HCT116 (cell line): ENCODE measurements around the gene MAPK4. TPM values are rescaled to one million over a fixed set of nuclear protein-coding genes. Genes with fewer than 3 reads are reported as not detected.

ENCODE experiments used
- ATAC-seq: fragments of 200-7000 bp; cut with Tn5 transposase; 2 replicates; pipeline ENCODE4 v1.9.1; 2020; ENCODE audit warnings: mild to moderate bottlenecking, moderate library complexity
- BruUV-seq: library from RNA; stranded (reverse); fragments of 400-500 nt; replicated peaks from 2 replicates; lab custom pipeline; 2021; lab: Mats Ljungman, UMichigan
- CTCF ChIA-PET: fragments of 300-600 bp; sonication (Branson Sonifier 250); formaldehyde crosslinking; loops from one replicate; lab custom pipeline; 2021; ENCODE audit warnings: antibody characterized with exemption; lab: Charles Lee
- POLR2A ChIA-PET: fragments of 300-600, 350-600 bp; sonication (Branson Sonifier 250); formaldehyde crosslinking; loops from one replicate; lab custom pipeline; 2021; ENCODE audit warnings: antibody characterized with exemption; lab: Charles Lee
- RAD21 ChIA-PET, 2 experiments: fragments of 300-600 bp; sonication (Branson Sonifier 250); formaldehyde crosslinking; loops; one replicate each; lab custom pipeline; 2023; ENCODE audit warnings: low total read pairs in 2 of 2; ENCODE audit not compliant: uncharacterized antibody in 2 of 2, unreplicated experiment in 2 of 2, low non-redundant PET in 1 of 2; lab: Charles Lee
- DNase-seq: peaks from one replicate; pipeline ENCODE4 v3.0.0-alpha.2; 2010; ENCODE audit warnings: low read depth, low spot score
- H2AFZ ChIP-seq: fragments of 200-600 bp; shearing (Covaris generic), sonication (generic); 2 replicates; pipeline ENCODE4 v1.6.1; 2017; ENCODE audit warnings: low read depth, mixed run types, mixed read lengths, antibody characterized with exemption, low read length; ENCODE audit not compliant: poor library complexity, severe bottlenecking
- H3K27ac ChIP-seq: 2 replicates; pipeline ENCODE4 v1.5.1; 2012; ENCODE audit warnings: low read depth, low read length
- H3K27me3 ChIP-seq: fragments of 200-600 bp; sonication (generic); 2 replicates; pipeline ENCODE4 v1.6.1; 2016; ENCODE audit warnings: mixed run types, low read length, mixed read lengths; ENCODE audit not compliant: insufficient read depth
- H3K36me3 ChIP-seq, 2 experiments: fragments of 200-500 bp in 1 of 2; fragments of 200-600 bp in 1 of 2; sonication (Bioruptor generic) in 1 of 2; sonication (generic) in 1 of 2; 2 replicates each; pipeline versions ENCODE4 v1.5.1 to v1.6.1; 2014 to 2016; ENCODE audit warnings: low read length in 2 of 2, inconsistent platforms in 1 of 2, mixed read lengths in 1 of 2, mixed run types in 1 of 2; ENCODE audit not compliant: insufficient read depth in 2 of 2, control insufficient read depth in 1 of 2
- H3K4me1 ChIP-seq, 2 experiments: fragments of 200-600 bp in 1 of 2; sonication (generic) in 1 of 2; 2 replicates each; pipeline versions ENCODE4 v1.5.1 to v1.6.1; 2012 to 2017; ENCODE audit warnings: low read length in 2 of 2, inconsistent platforms in 1 of 2, mild to moderate bottlenecking in 1 of 2, mixed read lengths in 1 of 2, mixed run types in 1 of 2, moderate library complexity in 1 of 2; ENCODE audit not compliant: insufficient read depth in 2 of 2, control insufficient read depth in 1 of 2
- H3K4me2 ChIP-seq: fragments of 200-600 bp; sonication (generic); 2 replicates; pipeline ENCODE4 v1.6.1; 2017; ENCODE audit warnings: mixed run types, low read length, mixed read lengths
- H3K4me3 ChIP-seq, 2 experiments: fragments of 200-600 bp in 1 of 2; sonication (generic) in 1 of 2; replicated peaks in 1 of 2; 2 replicates each; pipeline ENCODE4 v1.5.1; 2011 to 2016; ENCODE audit warnings: low read length in 2 of 2, control low read depth in 1 of 2, low read depth in 1 of 2, mild to moderate bottlenecking in 1 of 2, mixed read lengths in 1 of 2, mixed run types in 1 of 2
- H3K79me2 ChIP-seq: fragments of 200-600 bp; sonication (generic); 2 replicates; pipeline ENCODE4 v1.6.1; 2017; ENCODE audit warnings: mild to moderate bottlenecking, mixed run types, low read length, moderate library complexity, mixed read lengths; ENCODE audit not compliant: insufficient read depth
- H3K9ac ChIP-seq: fragments of 200-600 bp; sonication (generic); 2 replicates; pipeline ENCODE4 v1.6.1; 2016; ENCODE audit warnings: low read length, mixed read lengths
- H3K9me2 ChIP-seq: fragments of 200-600 bp; sonication (generic), shearing (Covaris generic); 2 replicates; pipeline ENCODE4 v1.6.1; 2017; ENCODE audit warnings: mixed run types, mild to moderate bottlenecking, moderate library complexity; ENCODE audit not compliant: insufficient read depth
- H3K9me3 ChIP-seq, 2 experiments: fragments of 200-500 bp in 1 of 2; fragments of 200-600 bp in 1 of 2; sonication (Bioruptor generic) in 1 of 2; sonication (generic) in 1 of 2; 2 replicates each; pipeline ENCODE4 v1.6.1; 2014 to 2017; ENCODE audit warnings: low read length in 2 of 2, mixed read lengths in 2 of 2, inconsistent platforms in 1 of 2, low read depth in 1 of 2, mild to moderate bottlenecking in 1 of 2, mixed run types in 1 of 2, moderate library complexity in 1 of 2; ENCODE audit not compliant: control insufficient read depth in 1 of 2, insufficient read depth in 1 of 2
- H4K20me1 ChIP-seq: fragments of 200-600 bp; sonication (generic), shearing (Covaris generic); 2 replicates; pipeline ENCODE4 v1.6.1; 2017; ENCODE audit warnings: mixed run types, mild to moderate bottlenecking, moderate library complexity; ENCODE audit not compliant: insufficient read depth
- CEBPB ChIP-seq: IDR thresholded peaks from 2 replicates; pipeline ENCODE4 v1.6.1; 2012; ENCODE audit warnings: low read depth
- EZH2phosphoT487 ChIP-seq: fragments of 200-600 bp; IDR thresholded peaks from 2 replicates; pipeline ENCODE4 v1.6.1; 2018; ENCODE audit warnings: antibody characterized with exemption, borderline replicate concordance
- POLR2A ChIP-seq: IDR thresholded peaks from 2 replicates; pipeline ENCODE4 v1.7.0; 2011; ENCODE audit warnings: borderline replicate concordance; ENCODE audit not compliant: insufficient read depth, insufficient read length; ENCODE audit errors: extremely low read depth
- SP1 ChIP-seq: IDR thresholded peaks from 2 replicates; pipeline ENCODE4 v1.6.1; 2012; ENCODE audit warnings: low read depth
- TCF7L2 ChIP-seq: IDR thresholded peaks from 2 replicates; pipeline ENCODE4 v1.7.0; 2011; ENCODE audit warnings: borderline replicate concordance, inconsistent platforms; ENCODE audit not compliant: insufficient read depth, insufficient read length; ENCODE audit errors: extremely low read depth
- YY1 ChIP-seq: IDR thresholded peaks from 2 replicates; pipeline ENCODE4 v1.6.1; 2011; ENCODE audit warnings: low read length, low read depth, moderate library complexity, mild to moderate bottlenecking; ENCODE audit not compliant: insufficient replicate concordance; ENCODE audit errors: extremely low read depth
- intact Hi-C: fragments of 100-400 bp; cut with micrococcal nuclease; formaldehyde crosslinking; loops from 2 replicates; pipeline ENCODE4 v1.10.0; 2022
- total RNA-seq: library from RNA; stranded (reverse); gene quantifications from one replicate; pipeline ENCODE4 v1.2.1, GENCODE V29; 2021; ENCODE audit not compliant: unreplicated experiment
- TF ChIP-seq, protein P1 (sequence below): IDR thresholded peaks from 2 replicates; pipeline ENCODE4 v1.6.1; 2012; ENCODE audit warnings: low read depth

Gene MAPK4
- total RNA-seq, 1 experiment from 2014 or later = 0.89 TPM

DNA sequence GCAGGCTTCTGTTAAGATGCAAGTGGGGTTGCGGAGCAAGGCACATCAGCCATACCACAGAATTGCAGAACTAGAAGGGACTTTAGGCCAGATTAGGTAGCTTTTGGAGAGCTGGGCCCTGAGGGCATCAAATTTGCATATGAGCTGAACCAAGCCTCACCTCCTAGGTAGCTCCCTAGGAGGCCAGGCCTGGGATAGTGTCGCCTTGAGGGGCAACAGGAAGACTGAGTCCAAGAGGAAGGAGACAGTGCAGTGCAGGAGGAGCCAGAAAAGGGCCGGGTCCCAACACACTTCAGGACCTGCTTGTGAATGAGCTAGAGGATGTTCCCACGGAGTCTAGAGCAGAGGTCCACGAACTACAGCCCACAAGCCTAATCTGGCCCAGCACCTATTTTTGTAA is 98.7 kb downstream of the MAPK4 start:
- TF ChIP-seq TCF7L2 = no peak
- no peak for TF ChIP-seq EZH2phosphoT487
- TF ChIP-seq YY1 = no peak
- no peak for TF ChIP-seq POLR2A
- no peak for TF ChIP-seq SP1
- TF ChIP-seq, protein P1, sequence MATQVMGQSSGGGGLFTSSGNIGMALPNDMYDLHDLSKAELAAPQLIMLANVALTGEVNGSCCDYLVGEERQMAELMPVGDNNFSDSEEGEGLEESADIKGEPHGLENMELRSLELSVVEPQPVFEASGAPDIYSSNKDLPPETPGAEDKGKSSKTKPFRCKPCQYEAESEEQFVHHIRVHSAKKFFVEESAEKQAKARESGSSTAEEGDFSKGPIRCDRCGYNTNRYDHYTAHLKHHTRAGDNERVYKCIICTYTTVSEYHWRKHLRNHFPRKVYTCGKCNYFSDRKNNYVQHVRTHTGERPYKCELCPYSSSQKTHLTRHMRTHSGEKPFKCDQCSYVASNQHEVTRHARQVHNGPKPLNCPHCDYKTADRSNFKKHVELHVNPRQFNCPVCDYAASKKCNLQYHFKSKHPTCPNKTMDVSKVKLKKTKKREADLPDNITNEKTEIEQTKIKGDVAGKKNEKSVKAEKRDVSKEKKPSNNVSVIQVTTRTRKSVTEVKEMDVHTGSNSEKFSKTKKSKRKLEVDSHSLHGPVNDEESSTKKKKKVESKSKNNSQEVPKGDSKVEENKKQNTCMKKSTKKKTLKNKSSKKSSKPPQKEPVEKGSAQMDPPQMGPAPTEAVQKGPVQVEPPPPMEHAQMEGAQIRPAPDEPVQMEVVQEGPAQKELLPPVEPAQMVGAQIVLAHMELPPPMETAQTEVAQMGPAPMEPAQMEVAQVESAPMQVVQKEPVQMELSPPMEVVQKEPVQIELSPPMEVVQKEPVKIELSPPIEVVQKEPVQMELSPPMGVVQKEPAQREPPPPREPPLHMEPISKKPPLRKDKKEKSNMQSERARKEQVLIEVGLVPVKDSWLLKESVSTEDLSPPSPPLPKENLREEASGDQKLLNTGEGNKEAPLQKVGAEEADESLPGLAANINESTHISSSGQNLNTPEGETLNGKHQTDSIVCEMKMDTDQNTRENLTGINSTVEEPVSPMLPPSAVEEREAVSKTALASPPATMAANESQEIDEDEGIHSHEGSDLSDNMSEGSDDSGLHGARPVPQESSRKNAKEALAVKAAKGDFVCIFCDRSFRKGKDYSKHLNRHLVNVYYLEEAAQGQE = no peak
- no peak for TF ChIP-seq CEBPB
- ChIA-PET POLR2A (no interaction called here), CTCF (no interaction called here), RAD21 (no interaction called here)
- no peak overlapping the region for H3K4me2 ChIP-seq
- DNase-seq (no peak), ATAC-seq (no peak)
- H4K20me1 ChIP-seq = no peaks in the 10 kb centered on the region
- no peak overlapping the region for H2AFZ ChIP-seq
- H3K9ac ChIP-seq = no peak overlapping the region
- no peaks in the 10 kb centered on the region for H3K27me3 ChIP-seq
- H3K36me3 ChIP-seq = no peaks in the 10 kb centered on the region
- no peaks in the 10 kb centered on the region for H3K9me2 ChIP-seq
- intact Hi-C loops = no loop called here
- no peak overlapping the region for H3K4me3 ChIP-seq
- no peak overlapping the region for H3K27ac ChIP-seq
- no TSS peak for BruUV-seq
- peaks cover 0 to 5% of the 10 kb centered on the region in 2 experiments; a peak in 1 of 4 replicates for H3K9me3 ChIP-seq
- H3K79me2 ChIP-seq = no peaks in the 10 kb centered on the region
- H3K4me1 ChIP-seq = peaks cover 0 to 11% of the 10 kb centered on the region in 2 experiments; a peak in 2 of 4 replicates
